Measurements from ENCODE around the gene NRCAM.

Gene NRCAM

GRCh38 chr7:108418946-108419345, 37.3 kb downstream of the NRCAM start:
- no peak for TF ChIP-seq CTCF (IDR thresholded peaks at IDR 0.05; ENCODE audit: low read length, missing control alignments)
- DNase-seq (ENCODE audit: low read depth): peak; percentile 60
- H3K4me3 ChIP-seq (replicated peaks; ENCODE audit: low read depth, low read length): no peak overlapping the region

GRCh38 chr7:108417926-108418325, 38.3 kb downstream of the NRCAM start:
- TF ChIP-seq CTCF (IDR thresholded peaks at IDR 0.05; ENCODE audit: low read length, missing control alignments): no peak
- no peak overlapping the region for H3K4me3 ChIP-seq (replicated peaks; ENCODE audit: low read depth, low read length)
- no peak for DNase-seq (ENCODE audit: low read depth)

GRCh38 chr7:108417144-108417543, 39.1 kb downstream of the NRCAM start:
- no peak for DNase-seq (ENCODE audit: low read depth)
- H3K4me3 ChIP-seq (replicated peaks; ENCODE audit: low read depth, low read length): no peak overlapping the region
- TF ChIP-seq CTCF (IDR thresholded peaks at IDR 0.05; ENCODE audit: low read length, missing control alignments): no peak

- no peak overlapping the region for H3K4me3 ChIP-seq (replicated peaks; ENCODE audit: low read depth, low read length)
- DNase-seq (ENCODE audit: low read depth): peak; percentile 82
- no peak for TF ChIP-seq CTCF (IDR thresholded peaks at IDR 0.05; ENCODE audit: low read length, missing control alignments)
Observed at GRCh38 chr7:108415821-108416536, 40.3 kb downstream of the NRCAM start.

- H3K4me3 ChIP-seq (replicated peaks; ENCODE audit: low read depth, low read length): no peak overlapping the region
- no peak for TF ChIP-seq CTCF (IDR thresholded peaks at IDR 0.05; ENCODE audit: low read length, missing control alignments)
- no peak for DNase-seq (ENCODE audit: low read depth)
Observed at GRCh38 chr7:108415084-108415483, 41.2 kb downstream of the NRCAM start.

GRCh38 chr7:108413782-108414492, 42.3 kb downstream of the NRCAM start:
- DNase-seq (ENCODE audit: low read depth): peak; percentile 50
- no peak for TF ChIP-seq CTCF (IDR thresholded peaks at IDR 0.05; ENCODE audit: low read length, missing control alignments)
- no peak overlapping the region for H3K4me3 ChIP-seq (replicated peaks; ENCODE audit: low read depth, low read length)

Measured in fibroblast of pulmonary artery (primary cell).